Gastroesophageal sphincter (tissue), 4 donors: Measurements from ENCODE around the gene EDA2R. TPM values are rescaled to one million over a fixed set of nuclear protein-coding genes. Genes with fewer than 3 reads are reported as not detected.

Experiments
- ATAC-seq: fragments of 150-250 bp; one replicate; pipeline ENCODE4 v1.9.1; 2016; ENCODE audit warnings: mild to moderate bottlenecking, moderate library complexity
- H3K27ac ChIP-seq, 4 donors: fragments of 200-600 bp; sonication (generic) in 3 of 4; 1 replicate in 3 of 4; 2 replicates in 1 of 4; pipeline ENCODE4 v1.5.1; 2016 to 2019
- H3K27me3 ChIP-seq: fragments of 200-600 bp; sonication (generic); one replicate; pipeline ENCODE4 v1.5.1; 2019
- H3K36me3 ChIP-seq, 2 donors: fragments of 200-600 bp; sonication (generic); one replicate each; pipeline ENCODE4 v1.5.1; 2019; ENCODE audit warnings: control low read depth in 1 of 2
- H3K4me1 ChIP-seq, 3 donors: fragments of 200-600 bp; sonication (generic); 1 replicate in 2 of 3; 2 replicates in 1 of 3; pipeline ENCODE4 v1.5.1; 2016 to 2019; ENCODE audit warnings: control low read depth in 2 of 3
- H3K4me3 ChIP-seq, 2 donors: fragments of 200-600 bp; sonication (generic); one replicate each; pipeline ENCODE4 v1.5.1; 2019; ENCODE audit warnings: mild to moderate bottlenecking in 1 of 2, moderate library complexity in 1 of 2
- H3K9me3 ChIP-seq, 3 donors: fragments of 200-600 bp; sonication (generic); one replicate each; pipeline ENCODE4 v1.5.1; 2017 to 2019; ENCODE audit warnings: control low read depth in 2 of 3
- EP300 ChIP-seq: sonication (generic); formaldehyde crosslinking; IDR thresholded peaks from one replicate; pipeline ENCODE4 v1.6.1; 2017; ENCODE audit warnings: antibody characterized with exemption, mild to moderate bottlenecking
- POLR2A ChIP-seq, 2 donors: fragments of 450-650 bp; IDR thresholded peaks; one replicate each; pipeline ENCODE4 v1.6.1; 2017; ENCODE audit warnings: antibody characterized with exemption in 2 of 2, mild to moderate bottlenecking in 2 of 2, moderate library complexity in 1 of 2
- POLR2AphosphoS5 ChIP-seq: sonication (generic); formaldehyde crosslinking; IDR thresholded peaks from one replicate; pipeline ENCODE4 v1.6.1; 2017; ENCODE audit warnings: antibody characterized with exemption
- WGBS, 2 donors: methylation state at CpG; one replicate each; pipeline ENCODE4 v1.1.5; 2018; ENCODE audit warnings: low coverage in 1 of 2; 5-methylcytosine and 5-hydroxymethylcytosine counted together
- total RNA-seq, 4 donors: library from RNA; depleted of rRNA; stranded (reverse); fragments of >200 nt; gene quantifications; one replicate each; pipeline ENCODE4 v1.1.0, GENCODE V29; 2016
- TF ChIP-seq, protein P1 (sequence below), 4 experiments: fragments of 200-600 bp in 2 of 4; fragments of 450-650 bp in 2 of 4; sonication (generic) in 1 of 4; IDR thresholded peaks; one replicate each; pipeline ENCODE4 v1.5.1; 2017 to 2019; ENCODE audit warnings: antibody characterized with exemption in 4 of 4, mild to moderate bottlenecking in 2 of 4, moderate library complexity in 2 of 4

EDA2R gene
- total RNA-seq, 4 donors from 2014 or later = 1.2 to 4.6 (median 2.3) TPM

DNA sequence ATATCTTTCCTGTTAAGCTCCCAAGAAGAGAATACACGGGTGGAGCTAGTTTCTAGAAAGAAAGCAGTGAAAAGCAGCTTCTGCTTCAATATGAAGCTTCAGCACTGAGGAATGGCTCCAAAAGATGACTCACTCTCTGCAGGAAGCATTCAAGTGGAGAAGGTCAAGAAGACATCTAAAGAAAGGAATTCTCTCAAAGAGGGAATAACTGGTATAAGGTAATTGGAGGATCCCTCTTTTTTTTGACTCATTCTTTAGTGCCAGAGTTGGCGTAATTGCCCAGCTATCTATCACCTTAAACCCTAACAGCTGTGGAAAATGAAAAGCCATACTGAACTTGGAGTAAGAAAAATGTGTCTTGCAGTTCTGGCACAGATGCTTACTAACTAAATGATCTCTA, 3.5 kb downstream of the EDA2R start:
- ATAC-seq = no peak
- no peaks in the 10 kb centered on the region for H3K36me3 ChIP-seq
- TF ChIP-seq POLR2AphosphoS5 (no peak), POLR2A (IDR thresholded peaks at IDR 0.05) (no peak), EP300 (no peak)
- TF ChIP-seq, protein P1, sequence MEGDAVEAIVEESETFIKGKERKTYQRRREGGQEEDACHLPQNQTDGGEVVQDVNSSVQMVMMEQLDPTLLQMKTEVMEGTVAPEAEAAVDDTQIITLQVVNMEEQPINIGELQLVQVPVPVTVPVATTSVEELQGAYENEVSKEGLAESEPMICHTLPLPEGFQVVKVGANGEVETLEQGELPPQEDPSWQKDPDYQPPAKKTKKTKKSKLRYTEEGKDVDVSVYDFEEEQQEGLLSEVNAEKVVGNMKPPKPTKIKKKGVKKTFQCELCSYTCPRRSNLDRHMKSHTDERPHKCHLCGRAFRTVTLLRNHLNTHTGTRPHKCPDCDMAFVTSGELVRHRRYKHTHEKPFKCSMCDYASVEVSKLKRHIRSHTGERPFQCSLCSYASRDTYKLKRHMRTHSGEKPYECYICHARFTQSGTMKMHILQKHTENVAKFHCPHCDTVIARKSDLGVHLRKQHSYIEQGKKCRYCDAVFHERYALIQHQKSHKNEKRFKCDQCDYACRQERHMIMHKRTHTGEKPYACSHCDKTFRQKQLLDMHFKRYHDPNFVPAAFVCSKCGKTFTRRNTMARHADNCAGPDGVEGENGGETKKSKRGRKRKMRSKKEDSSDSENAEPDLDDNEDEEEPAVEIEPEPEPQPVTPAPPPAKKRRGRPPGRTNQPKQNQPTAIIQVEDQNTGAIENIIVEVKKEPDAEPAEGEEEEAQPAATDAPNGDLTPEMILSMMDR (IDR thresholded peaks at IDR 0.05) = no peak
- no peaks in the 10 kb centered on the region for H3K27me3 ChIP-seq
- no peak overlapping the region for H3K27ac ChIP-seq
- H3K4me1 ChIP-seq = no peaks in the 10 kb centered on the region
- WGBS, 2 donors = 22 to 44% methylated on average over 1 to 2 of the region's 2 CpGs
- H3K9me3 ChIP-seq = no peaks in the 10 kb centered on the region
- no peak overlapping the region for H3K4me3 ChIP-seq

DNA sequence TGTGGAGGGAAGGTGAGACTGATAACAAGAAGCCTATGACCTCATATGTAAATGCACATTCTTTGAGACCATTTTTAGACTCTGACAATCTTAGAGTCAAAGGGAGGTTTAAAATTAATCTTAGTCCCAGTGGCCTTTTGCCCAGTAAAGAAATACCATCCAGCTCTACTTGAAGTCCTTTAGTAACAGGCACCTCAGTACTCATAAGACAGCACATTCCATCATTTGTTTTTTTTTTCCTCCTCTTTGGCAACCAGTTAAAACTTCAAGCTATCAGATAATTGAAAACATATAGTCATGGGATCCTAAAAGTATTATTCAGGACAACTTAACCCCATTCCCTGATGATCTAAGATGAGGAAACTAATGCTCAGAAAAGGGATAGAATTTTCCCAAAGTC, 4.6 kb downstream of the EDA2R start:
- H3K27ac ChIP-seq = no peak overlapping the region
- H3K4me1 ChIP-seq = no peaks in the 10 kb centered on the region

DNA sequence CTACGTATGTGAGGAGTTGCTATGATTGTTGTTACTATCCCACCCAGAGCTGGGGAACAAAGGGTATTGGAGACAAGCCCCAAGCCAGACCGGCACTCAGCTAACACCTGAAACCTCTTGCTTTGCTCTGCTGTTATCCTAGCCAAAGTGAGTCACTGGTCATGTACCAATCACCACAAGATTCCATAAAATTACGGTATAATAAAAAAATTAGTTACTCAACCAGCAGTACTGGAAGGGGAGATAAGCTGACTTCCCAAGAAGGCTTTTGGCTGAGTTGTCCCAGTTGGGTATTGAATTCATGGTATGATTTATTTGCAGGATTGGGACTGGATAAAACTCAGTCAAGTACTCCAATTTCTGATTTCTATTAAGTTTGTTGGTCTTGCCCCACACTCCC, 5.3 kb downstream of the EDA2R start:
- H3K4me1 ChIP-seq = no peaks in the 10 kb centered on the region
- WGBS, 2 donors = 19 to 63% methylated on average over 2 to 3 of the region's 3 CpGs
- peak; percentile 36 for ATAC-seq
- H3K9me3 ChIP-seq = no peaks in the 10 kb centered on the region
- H3K36me3 ChIP-seq = no peaks in the 10 kb centered on the region
- no peak for TF ChIP-seq POLR2AphosphoS5
- no peak for TF ChIP-seq EP300
- TF ChIP-seq, protein P1 (IDR thresholded peaks at IDR 0.05) = no peak
- TF ChIP-seq POLR2A (IDR thresholded peaks at IDR 0.05) = no peak
- no peaks in the 10 kb centered on the region for H3K27me3 ChIP-seq
- H3K27ac ChIP-seq = no peak overlapping the region
- no peak overlapping the region for H3K4me3 ChIP-seq

More for the DNA sequence above, 4.6 kb downstream of the EDA2R start:
- H3K9me3 ChIP-seq = no peaks in the 10 kb centered on the region
- no peaks in the 10 kb centered on the region for H3K36me3 ChIP-seq
- no peaks in the 10 kb centered on the region for H3K27me3 ChIP-seq
- no peak for ATAC-seq
- H3K4me3 ChIP-seq = no peak overlapping the region
- no peak for TF ChIP-seq POLR2AphosphoS5
- TF ChIP-seq, protein P1 (IDR thresholded peaks at IDR 0.05) = no peak
- TF ChIP-seq EP300 = no peak
- no peak for TF ChIP-seq POLR2A (IDR thresholded peaks at IDR 0.05)

DNA sequence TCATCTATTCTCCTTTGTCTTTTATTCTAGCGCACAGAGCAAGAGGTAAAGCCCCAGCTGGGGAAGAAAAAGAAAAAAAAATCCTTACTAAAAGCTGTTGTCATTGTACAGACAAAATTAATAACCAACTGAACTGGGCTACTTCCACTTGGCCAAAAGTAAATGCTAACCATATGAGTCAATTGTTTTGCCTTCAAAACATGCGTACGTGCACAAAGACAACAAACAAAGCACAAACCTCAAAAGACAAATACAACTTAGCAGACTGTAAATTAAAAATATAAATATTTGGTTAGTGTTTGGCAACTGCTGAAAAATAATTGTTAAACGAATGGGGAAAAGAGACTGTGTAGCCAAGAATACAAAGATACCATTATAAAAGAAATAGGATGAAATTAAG, 5.9 kb downstream of the EDA2R start:
- ATAC-seq = no peak
- H3K4me1 ChIP-seq = no peaks in the 10 kb centered on the region
- 14 to 51% methylated on average over 3 to 4 of the region's 4 CpGs for WGBS, 2 donors
- H3K4me3 ChIP-seq = no peak overlapping the region
- TF ChIP-seq POLR2A (IDR thresholded peaks at IDR 0.05) = no peak
- TF ChIP-seq POLR2AphosphoS5 = no peak
- TF ChIP-seq, protein P1 (IDR thresholded peaks at IDR 0.05) = no peak
- no peak for TF ChIP-seq EP300
- no peaks in the 10 kb centered on the region for H3K9me3 ChIP-seq
- H3K27ac ChIP-seq = no peak overlapping the region
- no peaks in the 10 kb centered on the region for H3K27me3 ChIP-seq
- H3K36me3 ChIP-seq = no peaks in the 10 kb centered on the region

DNA sequence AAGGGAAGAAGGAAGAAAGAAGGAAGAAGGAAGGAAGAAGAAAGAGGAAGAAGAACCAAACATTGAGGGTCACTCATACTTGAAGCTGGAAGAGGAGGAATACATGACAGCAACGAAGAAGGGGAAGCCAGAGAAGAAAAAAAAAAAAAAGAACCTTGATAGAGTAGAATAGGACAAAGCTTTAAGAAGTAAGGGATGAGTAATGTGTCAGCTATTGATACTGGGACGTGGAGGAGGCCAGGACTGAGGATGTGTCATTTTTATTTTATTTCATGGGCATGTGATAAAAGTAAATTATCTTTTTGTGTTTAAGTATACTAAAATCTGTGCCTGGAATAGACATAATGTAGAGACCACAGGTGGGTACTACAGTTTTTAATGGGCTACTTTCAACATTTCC, 6.4 kb downstream of the EDA2R start:
- 14 to 23% methylated on average over 1 to 2 of the region's 2 CpGs for WGBS, 2 donors
- H3K27me3 ChIP-seq = no peaks in the 10 kb centered on the region
- TF ChIP-seq POLR2AphosphoS5 = no peak
- TF ChIP-seq EP300 = no peak
- no peak for TF ChIP-seq POLR2A (IDR thresholded peaks at IDR 0.05)
- TF ChIP-seq, protein P1 (IDR thresholded peaks at IDR 0.05) = no peak
- H3K36me3 ChIP-seq = no peaks in the 10 kb centered on the region
- no peak overlapping the region for H3K27ac ChIP-seq
- ATAC-seq = no peak
- no peak overlapping the region for H3K4me3 ChIP-seq
- no peaks in the 10 kb centered on the region for H3K4me1 ChIP-seq
- H3K9me3 ChIP-seq = no peaks in the 10 kb centered on the region
